GM12892 (cell line): ENCODE data around the gene GABRG3.

Experiments used
- DNase-seq: peaks from one replicate; pipeline ENCODE4 v3.0.0; 2011; ENCODE audit not compliant: insufficient read length
- FAIRE-seq: peaks from 2 replicates; lab custom pipeline; 2011; peaks lifted over from hg19 to GRCh38; lab: Jason Lieb, UNC
- POLR2A ChIP-seq: IDR thresholded peaks from 2 replicates; pipeline ENCODE4 v1.6.1; 2011; ENCODE audit warnings: low read depth, low read length, control low read depth
- POLR2AphosphoS5 ChIP-seq: IDR thresholded peaks from 2 replicates; pipeline ENCODE4 v1.6.1; 2011; ENCODE audit warnings: low read depth, low read length, control low read depth
- TAF1 ChIP-seq: IDR thresholded peaks from 2 replicates; pipeline ENCODE4 v1.6.1; 2011; ENCODE audit warnings: low read depth, mild to moderate bottlenecking, control low read depth, low read length, borderline replicate concordance

The GABRG3 gene

DNA sequence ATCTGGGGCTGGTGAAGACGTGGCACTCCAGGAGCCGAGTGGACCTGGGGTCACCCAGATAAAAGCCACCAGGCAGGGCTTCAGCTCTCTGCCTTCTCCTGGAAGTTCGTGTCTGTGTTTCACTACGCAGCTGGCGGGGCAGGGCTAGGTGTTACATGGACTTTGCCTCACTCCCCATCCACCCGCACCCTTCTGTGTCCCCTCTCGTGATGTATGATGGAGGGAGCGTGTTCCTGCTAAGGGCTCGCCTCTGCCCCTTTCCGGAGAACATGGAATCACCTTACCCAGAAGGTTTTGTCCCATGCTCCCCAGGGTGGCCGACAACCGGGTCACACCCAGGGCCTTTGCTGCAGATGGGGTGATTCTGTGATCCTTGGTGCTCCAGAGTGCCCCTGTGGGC is 96.2 kb downstream of the GABRG3 start:
- FAIRE-seq (no peak), DNase-seq (no peak)
- TF ChIP-seq POLR2A (no peak), TAF1 (no peak), POLR2AphosphoS5 (no peak)

GRCh38 chr15:27070841-27071240 is 99.9 kb downstream of the GABRG3 start:
- FAIRE-seq: no peak
- DNase-seq: no peak
- no peak for TF ChIP-seq POLR2A
- no peak for TF ChIP-seq POLR2AphosphoS5
- no peak for TF ChIP-seq TAF1

- FAIRE-seq (no peak), DNase-seq (no peak)
- TF ChIP-seq POLR2A: no peak
- TF ChIP-seq POLR2AphosphoS5: no peak
- no peak for TF ChIP-seq TAF1
These were observed 103.2 kb downstream of the GABRG3 start for GRCh38 chr15:27074179-27074578.

DNA sequence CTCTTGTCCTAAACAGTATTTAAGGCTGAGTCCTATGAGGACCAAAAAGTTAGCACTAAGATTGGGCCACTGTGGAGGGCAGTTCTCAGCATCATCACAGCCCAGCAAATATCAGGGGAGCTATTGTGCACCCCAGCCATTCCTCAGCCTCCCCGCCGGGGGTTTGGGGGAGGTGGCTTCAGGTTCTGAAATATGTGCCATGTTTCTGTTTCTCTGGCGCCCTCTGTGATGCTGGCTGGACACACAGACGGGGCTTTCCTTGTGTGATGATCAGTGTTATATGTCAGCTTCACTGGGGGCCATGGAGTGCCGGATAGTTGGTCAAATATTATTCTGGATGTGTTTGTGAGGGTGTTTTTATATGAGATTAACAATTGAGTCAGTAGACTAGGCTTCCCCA is 106.8 kb downstream of the GABRG3 start:
- TF ChIP-seq TAF1 (no peak), POLR2A (no peak), POLR2AphosphoS5 (no peak)
- FAIRE-seq: no peak
- DNase-seq: no peak

DNA sequence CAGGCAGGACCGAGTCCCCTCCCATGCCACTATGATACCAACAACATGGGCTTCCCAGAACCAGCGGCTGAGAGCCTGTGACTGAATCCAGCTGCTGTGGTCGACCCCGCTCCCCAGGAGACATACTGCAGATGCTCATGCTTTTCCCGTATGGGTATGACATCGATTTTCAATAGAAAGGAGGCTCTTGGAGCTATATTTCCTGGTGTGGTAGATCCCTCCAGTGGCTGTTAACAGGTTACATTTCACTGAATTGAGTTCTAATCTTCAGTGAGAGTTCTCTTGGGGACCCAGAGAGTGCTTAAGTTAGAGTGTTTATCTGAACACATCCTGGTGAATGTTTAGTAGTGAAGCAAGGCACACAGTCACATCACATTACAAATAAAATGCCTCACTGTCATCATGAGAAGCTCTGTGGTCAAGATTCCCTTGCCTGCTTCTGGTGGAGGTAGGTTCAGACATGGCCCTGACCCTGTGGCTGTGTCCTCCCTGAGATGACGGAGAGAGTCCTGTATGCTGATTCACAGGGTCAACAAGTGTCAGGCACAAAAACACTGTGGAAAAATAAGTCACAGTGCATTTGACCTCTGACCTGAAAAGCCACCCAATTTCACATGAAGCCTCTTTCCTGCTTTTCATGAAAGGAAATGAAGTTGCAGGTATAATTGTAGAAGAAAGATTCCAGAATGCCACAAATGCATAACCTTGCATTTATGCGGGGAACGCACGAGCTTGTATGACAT is 110.9 kb downstream of the GABRG3 start:
- DNase-seq (no peak), FAIRE-seq (no peak)
- TF ChIP-seq POLR2A: no peak
- TF ChIP-seq POLR2AphosphoS5: no peak
- no peak for TF ChIP-seq TAF1

DNA sequence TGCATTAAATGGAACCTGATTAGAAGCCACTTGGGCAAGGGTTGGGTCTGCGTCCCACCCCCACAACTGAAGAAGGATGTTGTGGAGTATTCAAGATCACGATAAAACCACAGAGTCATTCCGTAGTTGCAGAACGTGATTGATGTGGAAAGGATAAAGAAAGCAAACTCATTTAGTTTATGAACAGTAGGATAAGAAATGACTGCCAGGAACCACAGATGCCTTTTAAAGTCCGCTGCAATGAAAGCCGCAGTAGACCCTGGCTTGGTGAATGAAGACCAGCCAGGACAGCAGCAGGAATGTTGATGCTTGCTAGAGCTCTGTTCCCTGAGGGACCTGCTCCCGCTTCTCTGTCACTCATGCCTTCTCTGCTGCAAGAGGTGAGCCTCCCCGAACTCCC is 111.5 kb downstream of the GABRG3 start:
- FAIRE-seq (no peak), DNase-seq (no peak)
- no peak for TF ChIP-seq POLR2A
- no peak for TF ChIP-seq POLR2AphosphoS5
- no peak for TF ChIP-seq TAF1

GRCh38 chr15:27084844-27085243 is 113.9 kb downstream of the GABRG3 start:
- DNase-seq (no peak), FAIRE-seq (no peak)
- TF ChIP-seq TAF1 (no peak), POLR2AphosphoS5 (no peak), POLR2A (no peak)

GRCh38 chr15:27086149-27086548 is 115.2 kb downstream of the GABRG3 start:
- TF ChIP-seq POLR2A: no peak
- TF ChIP-seq TAF1: no peak
- TF ChIP-seq POLR2AphosphoS5: no peak
- FAIRE-seq (no peak), DNase-seq (no peak)

DNA sequence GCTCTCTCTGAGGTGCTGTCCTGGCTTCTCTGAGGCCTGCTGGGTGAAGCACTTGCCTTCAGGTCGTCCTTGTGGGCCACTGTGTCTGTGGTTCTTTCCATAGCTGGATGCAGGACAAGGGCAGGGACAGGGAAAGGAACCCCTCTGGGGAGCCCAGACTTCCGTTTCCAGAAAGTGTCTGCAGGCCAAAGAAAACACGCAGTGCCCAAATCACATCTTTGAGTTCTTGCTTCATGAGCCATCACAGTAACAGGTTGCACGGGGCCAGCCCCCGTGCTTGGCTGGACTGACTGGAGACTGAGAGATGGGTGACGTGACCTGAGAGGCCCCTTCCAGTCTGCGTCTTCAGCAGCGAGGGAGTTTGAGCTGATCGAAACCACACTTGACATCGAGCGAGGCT is 115.8 kb downstream of the GABRG3 start:
- DNase-seq (no peak), FAIRE-seq (no peak)

GRCh38 chr15:27087651-27088583 is 116.9 kb downstream of the GABRG3 start:
- DNase-seq (no peak), FAIRE-seq (no peak)
- TF ChIP-seq POLR2A: no peak
- TF ChIP-seq TAF1: no peak
- no peak for TF ChIP-seq POLR2AphosphoS5

More for the DNA sequence above, 115.8 kb downstream of the GABRG3 start:
- TF ChIP-seq TAF1 (no peak), POLR2AphosphoS5 (no peak), POLR2A (no peak)

DNA sequence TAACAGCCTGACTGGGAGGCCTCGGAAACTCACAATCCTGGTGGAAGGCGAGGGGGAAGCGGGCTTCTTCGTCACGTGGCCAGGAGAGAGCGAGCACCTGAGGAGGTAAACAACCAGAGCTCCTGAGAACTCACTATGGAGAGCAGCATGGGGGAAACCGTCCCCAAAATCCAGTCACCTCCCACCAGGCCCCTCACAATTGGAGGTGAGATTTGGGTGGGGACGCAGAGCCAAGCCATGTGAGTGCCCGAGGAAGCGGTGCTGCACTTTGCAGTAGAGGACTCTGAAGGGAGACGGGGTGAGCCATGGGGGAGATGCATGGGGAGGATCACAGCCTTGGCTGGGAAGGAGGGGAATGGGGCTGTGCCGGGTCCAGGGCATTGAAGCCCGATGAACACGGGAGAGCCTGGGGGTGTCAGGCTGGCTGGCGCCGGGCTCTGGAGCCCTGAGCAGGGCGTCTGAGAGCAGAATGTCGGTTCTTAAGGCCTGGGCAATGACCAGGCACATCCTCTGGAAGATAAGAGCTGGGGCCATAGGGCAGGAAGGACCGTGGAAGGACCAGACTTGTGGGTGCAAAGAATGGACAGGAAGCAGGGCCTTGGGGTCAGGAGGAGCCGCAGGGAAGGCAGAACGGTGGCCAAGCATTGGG is 117.7 kb downstream of the GABRG3 start:
- DNase-seq (no peak), FAIRE-seq (no peak)
- no peak for TF ChIP-seq TAF1
- no peak for TF ChIP-seq POLR2AphosphoS5
- no peak for TF ChIP-seq POLR2A

DNA sequence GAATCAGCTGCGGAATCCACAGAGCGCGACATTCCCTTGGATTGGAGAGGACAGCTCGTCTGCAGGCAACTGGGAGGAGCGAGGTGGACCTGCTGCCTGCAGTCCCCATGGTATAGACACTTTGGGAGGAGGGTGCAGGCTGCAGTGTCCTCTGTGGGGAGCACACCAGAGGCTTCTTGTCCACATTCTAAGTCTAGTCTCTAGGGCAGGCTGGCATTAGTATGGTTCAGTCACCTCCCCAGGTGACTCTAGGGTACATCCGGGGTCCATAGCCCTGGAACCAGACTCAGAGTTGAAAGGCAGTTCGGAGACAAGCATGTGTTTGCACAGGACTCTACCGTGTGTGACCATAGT is 118.2 kb downstream of the GABRG3 start:
- DNase-seq (no peak), FAIRE-seq (no peak)
- TF ChIP-seq TAF1: no peak
- no peak for TF ChIP-seq POLR2AphosphoS5
- TF ChIP-seq POLR2A: no peak
